Measurements from ENCODE around the gene MBD4.

GRCh38 chr3:129441782-129442181 lies 2.0 kb upstream of the MBD4 start:
- no peak for TF ChIP-seq CTCF (IDR thresholded peaks at IDR 0.05)
- TF ChIP-seq POLR2AphosphoS5 (IDR thresholded peaks at IDR 0.05): peak in 1 of 3 donors; percentile 5
- TF ChIP-seq POLR2A (IDR thresholded peaks at IDR 0.05): no peak
